HL-60/S4 (cell line): Measurements from ENCODE around the gene AQP3.
"Not testable (repeated sequence)": the region's sequence is repeated elsewhere in the genome, so short reads cannot be mapped to it uniquely, and the experiment has no call there.

Experiments used
- in situ Hi-C: fragments of 300-500 bp; cut with MboI; formaldehyde crosslinking; loops from 2 replicates; pipeline ENCODE4 v1.14.3; 2022; ENCODE audit warnings: low sequenced_read_pairs

AQP3 gene

DNA sequence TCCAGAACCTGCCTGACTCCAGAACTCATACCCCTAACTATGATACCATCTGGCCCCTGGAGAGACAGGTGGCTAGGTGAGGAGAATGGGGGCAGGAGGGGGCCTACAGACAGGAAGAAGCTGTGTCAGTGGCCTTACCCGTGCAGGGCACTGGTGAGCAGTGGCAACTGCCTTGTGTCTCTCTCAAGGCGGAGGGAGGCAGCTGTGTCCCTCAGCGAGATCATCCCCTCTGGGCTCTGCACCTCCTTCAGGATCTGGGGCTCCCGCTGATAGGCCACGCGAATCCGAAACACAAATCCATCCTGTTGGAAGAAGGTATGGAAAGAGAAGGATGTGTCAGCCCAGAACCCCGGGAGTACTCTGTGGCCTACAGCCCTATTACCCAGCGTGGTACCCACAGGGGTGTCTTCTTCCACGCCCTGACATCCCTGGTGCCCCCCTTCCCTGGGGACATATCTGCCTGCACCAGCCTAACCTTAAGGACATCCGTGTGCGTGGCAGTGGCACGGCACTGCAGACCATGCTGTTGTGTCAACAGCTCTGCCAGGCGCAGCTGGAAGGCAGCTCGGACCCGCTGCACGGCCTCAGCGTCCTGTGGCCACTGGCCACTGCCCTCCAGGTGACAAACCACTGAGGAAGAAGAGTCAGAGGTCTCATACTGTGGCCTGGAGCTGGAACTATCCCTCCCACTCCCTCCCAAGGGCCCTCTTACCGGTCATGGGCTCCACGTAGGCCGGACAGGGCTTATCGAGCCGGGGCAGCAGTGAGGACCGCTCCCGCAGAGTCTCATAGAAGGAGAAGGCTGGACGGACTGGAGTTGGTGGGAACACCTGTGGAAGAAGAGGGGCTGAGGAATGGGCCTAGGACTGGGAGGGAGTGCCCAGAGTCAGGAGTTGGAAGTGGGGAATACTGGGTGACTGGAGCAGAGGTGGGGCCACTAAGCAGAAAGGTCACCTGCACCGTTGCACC is 18.5 kb upstream of the AQP3 start:
- in situ Hi-C loops, result no loop called here

DNA sequence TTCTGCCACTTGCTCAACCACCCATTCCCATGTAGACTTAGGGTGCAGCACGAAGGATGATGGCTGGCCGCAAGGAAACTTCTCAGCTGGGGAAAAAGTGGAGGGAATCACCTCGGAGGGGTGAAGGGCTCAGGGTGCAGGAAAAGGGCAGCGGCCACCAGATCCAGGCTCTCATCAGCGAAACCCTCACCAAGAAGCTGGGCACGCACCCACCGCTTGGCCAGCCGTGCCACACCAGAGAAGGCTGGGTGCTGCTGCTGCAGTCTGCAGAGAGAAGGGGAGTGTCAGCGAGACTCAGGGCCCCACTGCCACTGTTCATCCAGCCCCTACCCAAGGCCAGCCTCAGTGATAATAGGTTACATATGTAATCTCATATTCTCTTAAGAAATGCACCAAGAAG is 17.7 kb upstream of the AQP3 start:
- in situ Hi-C loops, result no loop called here

DNA sequence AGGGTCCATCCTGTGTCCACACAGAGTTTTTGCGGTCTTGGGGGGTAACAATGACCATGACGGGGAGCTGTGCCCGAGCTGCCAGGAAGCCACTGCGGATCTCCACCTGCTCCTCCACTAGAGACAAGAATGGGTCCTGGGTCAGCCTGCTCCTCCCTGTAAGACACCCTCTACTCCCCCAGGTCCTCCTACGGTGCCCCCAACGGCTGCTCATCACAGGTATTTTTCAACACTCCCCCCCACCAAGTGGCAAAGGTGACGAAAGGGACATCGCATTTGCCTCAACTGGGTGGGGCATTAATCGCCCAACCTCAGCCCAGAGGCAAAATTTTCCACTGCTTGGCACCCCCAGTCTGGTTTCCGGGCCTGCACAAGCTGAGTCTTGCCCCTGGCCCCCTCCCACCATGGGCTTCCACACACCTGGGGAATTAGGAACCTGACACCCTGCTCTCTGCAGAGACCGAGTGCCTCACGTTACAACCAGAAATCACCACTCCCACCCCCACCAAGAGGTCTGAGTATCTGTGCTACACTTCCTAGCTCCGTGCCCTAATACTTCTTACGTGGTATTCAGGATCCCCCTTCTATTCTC is 16.7 kb upstream of the AQP3 start:
- in situ Hi-C loops, result no loop called here

DNA sequence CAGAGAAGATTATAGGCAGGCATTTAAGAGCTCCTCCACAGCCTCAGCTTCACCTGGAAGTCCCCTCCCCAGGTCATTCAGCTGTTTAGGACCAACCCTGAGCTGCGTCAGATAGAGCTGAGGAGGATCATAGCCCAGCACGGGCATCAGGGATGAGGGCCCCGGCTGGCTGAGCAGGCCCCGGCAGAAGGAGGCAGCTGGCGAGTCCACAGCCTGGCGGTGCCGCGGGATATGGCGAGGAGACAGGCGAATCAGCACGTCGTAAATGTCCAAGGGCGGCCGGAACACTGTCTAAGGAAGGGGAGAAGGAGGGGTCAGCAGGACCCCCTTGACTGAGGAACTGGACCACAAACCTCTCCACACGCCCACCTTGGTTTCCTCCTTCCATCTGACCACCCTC is 15.8 kb upstream of the AQP3 start:
- in situ Hi-C loops, result no loop called here

DNA sequence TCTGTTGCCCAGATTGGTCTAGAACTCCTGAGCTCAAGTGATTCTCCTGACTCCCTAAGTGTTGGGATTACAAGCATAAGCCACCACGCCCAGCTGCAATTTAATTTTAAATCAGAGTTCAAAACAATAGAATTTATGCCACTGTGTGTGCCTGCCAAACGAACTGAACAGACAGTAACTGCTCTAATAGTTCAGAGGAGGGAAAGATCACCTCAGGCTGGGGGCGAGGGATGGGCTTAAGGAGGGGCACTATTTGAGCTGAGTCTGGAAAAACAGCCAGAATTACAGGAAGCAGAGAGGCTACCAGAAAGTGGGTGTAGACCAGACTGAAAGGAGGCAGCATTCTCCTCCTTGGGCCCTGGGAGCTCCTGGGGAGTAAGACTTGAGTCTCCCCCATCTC is 14.1 kb upstream of the AQP3 start:
- in situ Hi-C loops, result no loop called here

DNA sequence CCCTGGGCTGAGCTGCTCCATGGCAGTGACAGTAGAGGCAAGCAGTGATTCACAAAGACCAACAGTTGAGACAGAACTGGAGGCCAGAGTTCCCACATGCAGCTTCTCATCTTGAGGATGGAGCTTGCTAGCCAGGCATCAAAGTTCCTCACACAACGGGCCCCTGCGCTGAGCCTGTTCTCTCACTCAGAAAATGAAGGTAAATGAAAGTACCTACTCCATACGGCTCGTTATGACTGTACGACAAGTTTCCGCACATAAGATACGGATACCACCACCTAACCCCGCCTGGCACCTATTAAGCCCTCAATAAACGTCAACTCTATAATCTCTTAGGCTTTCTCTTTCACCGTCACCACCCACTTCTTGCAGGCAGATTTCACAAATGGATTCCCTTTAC is 13.5 kb upstream of the AQP3 start:
- in situ Hi-C loops, result no loop called here

DNA sequence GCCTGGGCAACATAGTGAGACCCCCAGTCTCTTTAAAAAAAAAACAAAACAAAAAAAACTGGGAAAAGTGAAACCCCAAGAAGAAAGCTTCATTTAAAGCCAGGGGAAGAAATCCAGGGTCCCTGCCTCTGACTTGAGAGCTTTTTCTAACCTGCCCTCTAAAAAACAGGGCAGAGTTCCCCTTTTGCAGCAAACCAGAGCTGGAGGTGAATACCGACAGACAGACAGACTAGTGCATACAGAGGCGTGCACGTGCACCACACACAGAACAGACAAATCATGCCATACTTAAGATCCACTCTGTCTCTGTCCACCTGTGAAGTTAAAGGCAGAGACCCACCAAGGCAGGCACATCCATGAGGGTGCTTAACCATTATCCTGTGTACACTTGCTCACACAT is 11.7 kb upstream of the AQP3 start:
- in situ Hi-C loops, result no loop called here

DNA sequence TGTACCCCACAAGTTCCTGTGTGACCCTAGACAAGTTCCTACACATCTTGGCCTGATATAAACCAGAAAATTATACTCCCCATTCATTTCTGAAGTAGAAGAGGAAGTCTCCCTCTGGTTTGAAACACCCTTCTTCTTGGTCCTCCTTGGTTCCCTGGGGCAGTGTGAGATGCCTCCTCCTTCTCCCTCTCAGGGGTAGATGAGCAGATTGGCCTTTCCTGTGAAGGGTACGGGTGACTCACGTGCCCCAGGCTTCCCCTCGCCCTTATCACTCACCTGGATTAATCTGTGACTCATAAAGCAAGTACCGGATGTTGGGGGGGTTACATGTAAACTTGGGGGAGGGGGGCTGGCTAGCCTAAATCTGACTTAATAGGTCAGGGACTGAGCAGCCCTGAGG is 11.1 kb upstream of the AQP3 start:
- in situ Hi-C loops, result no loop called here

DNA sequence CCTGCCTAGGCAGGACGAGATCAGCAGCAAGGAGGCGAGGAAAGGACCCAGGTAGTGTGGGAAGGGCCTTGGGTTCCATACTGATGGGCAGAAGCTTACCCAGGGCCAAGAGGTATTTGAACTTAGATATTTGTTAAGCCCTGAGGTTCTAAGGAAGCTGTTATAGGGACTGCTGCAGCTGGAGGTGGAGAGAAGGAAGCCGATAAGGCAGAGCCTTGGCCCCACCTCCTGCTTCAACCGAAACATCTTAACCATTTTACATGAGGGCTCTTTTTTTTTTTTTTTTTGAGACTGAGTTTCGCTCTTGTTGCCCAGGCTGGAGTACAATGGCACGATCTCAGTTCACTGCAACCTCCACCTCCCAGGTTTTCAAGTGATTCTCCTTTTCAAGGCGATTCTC is 8.6 kb upstream of the AQP3 start:
- in situ Hi-C loops, result no loop called here

DNA sequence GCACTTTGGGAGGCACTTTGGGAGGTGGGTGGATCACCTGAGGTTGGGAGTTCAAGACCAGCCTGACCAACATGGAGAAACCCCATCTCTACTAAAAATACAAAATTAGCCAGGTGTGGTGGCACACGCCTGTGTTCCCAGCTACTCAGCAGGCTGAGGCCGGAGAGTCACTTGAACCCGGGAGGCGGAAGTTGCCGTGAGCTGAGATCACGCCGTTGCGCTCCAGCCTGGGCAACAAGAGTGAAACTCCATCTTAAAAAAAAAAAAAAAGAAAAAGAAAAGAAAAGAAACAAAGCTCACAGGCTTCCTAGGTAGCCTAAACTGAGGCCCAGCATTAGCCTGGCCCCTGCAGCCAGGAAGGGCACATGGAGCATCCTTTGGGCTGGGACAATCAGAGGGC is 8.1 kb upstream of the AQP3 start:
- in situ Hi-C loops, result not testable (repeated sequence)

DNA sequence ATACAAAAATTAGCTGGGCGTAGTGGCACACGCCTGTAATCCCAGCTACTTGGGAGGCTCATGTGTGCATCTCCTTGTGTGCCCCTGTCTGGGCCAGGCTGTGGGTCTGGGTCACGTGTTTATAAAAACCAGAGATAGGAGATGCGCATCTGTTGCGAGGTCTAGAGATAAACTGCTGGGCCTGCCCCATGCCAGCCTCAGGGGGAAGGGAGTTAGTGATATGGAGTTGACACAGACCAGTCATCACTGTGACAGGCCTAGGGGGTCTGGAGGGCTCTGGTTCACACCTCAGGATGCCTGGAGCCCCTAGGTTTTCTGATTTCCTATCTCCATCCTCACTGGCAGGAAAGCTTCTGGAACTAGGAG is 7.3 kb upstream of the AQP3 start:
- in situ Hi-C loops, result not testable (repeated sequence)

DNA sequence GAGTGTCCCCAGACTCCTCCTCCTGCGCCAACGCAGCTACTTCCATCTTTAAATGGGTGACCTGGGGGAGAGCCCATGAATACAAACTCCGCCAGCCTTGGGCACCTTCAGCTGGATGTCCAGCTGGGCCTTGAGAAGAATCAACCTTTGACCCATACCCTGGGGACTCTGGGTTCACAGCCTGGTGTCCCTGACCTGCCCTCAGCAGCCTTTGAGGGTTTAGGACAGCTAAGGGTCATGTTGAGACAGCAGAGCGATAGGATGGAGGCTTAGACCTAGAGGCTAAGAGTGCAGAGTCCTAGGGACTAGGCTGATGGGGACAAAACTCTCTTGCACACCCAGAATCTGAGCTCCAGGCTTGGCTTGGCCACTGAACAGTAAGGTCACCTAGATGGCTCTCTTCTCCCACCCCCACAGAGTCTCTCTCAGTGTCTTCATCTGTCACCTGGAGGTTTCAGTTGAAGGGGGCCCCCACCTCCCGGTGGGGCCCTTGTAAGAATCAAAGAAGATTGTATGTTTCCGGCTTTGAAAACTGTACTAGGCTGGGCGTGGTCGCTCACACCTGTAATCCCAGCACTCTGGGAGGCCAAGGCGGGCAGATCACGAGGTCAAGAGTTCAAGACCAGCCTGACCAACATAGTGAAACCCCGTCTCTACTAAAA is 6.7 kb upstream of the AQP3 start:
- in situ Hi-C loops, result no loop called here

DNA sequence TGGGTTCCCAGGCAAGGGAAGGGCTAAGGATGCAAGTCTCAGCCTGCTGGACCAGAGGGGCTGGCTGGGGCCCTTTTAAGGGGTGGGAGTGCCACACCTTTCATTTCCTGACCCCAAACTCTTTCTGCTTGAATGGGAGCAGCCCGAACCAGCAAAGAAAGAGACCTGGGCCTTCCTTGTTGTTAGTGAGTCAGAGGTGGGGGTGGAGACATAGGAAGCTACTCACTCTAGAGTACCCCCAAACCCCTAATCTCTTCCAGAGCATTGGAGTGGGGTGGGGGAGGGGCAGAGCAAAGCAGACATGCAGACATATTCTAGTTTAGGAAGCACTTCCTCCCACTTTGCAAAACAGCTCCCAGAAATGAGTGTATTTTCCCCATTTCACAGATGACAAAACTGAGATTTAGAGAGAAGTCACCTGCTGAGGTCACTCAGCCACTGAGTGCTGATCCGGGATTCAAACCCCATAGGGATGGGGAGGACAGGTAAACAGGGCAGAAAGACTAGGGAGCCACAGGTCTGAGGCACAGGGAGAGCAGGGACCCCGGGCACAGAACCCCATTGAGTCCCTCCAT is 6.0 kb upstream of the AQP3 start:
- in situ Hi-C loops, result no loop called here

DNA sequence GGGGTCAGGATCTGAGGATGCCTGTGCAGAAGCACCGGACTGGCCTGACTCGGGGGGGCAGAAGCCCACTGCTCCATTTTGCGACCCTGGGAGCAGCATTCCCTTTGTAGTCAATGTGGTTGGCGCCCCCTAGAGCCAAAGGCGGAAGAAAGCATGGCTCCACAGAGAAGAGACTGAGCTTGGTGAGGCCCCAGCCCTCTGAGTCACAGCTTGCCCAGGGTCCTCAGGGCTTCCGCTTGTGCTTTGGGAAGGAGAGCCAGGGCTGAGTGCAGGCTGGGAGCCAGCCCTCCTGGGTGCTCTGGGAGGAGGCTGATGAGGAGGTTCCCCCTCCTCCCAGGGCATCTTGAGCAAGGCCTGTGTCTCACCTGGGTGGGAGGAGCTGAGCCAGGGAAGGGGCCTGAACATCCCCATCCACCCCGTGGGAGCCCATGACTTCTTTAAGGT is 5.5 kb upstream of the AQP3 start:
- in situ Hi-C loops, result no loop called here

DNA sequence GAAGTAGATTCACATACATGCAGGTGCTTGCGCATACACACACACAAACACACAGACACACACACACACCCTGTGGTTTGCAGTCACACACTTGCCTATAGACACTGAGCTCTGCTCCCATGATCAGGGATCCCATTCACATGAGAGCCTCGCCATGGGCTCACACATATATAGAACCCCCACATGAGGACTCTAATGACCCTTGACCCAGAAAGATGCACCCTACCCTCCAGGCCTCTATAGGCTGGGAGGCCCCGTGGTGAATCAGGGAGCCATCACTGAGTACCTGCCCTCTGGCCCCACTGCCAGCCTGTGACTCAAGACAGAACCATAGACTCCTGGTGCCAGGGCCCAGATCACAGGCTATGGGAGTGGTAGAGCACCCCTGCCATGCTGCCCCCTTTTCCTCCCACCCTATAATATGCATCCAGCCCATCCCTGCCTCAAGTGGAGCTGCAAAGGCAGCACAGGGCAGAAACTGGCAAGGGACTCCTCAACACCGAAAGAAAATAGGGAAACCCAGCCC is 3.3 kb upstream of the AQP3 start:
- in situ Hi-C loops, result no loop called here

DNA sequence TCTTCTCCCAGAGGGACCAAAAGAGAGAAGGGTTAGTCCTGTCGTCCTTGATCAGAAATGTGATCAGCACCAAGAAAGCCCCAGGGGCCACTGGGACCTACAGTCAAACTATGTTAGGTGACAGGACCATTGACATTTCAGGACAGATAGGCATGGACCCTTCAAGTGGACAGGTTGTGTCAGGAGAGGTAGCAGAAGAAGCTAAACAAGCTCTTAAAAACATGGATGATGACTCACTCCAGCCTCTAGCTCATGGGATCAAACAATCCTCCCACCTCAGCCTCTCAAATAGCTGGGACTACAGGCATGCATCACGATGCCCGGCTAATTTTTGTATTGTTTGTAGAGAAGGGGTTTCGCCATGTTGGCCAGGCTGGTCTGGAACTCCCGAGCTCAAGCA is 2.3 kb upstream of the AQP3 start:
- in situ Hi-C loops, result no loop called here

DNA sequence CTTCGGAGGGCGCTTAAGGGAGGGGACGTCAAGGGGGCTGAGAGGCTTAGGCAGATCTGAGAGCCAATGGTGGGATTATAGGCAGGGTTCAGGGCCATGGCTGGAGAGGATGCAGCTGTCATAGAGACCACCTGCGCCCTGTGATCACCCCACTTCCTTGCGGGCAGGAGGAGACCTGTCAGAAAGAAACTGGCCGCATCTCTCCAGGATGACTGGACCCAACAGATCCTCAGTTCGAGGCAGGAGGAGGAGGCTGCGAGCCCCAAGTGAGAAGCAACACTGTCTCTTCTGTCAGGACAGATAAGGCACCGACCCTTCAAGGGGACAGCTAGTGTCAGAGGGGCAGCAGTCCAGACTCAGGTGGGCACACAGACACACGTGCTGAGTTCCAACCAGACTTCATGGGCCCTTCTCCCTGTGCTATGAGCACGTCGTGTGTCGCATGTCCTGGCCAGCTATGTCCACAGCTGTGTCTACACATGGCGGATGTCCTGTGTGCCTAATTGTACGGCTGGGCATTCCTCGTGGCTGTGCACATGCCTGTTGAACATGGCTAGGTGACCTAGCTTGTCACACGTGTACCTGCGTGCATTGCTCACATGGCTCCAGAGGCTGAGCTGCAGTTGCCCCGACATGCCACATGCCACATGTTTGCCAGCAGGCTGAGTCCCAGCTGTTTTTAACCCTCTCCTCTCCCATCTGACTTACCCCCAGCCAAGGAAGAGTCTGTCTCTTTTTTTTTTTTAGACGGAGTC is 583 bp upstream of the AQP3 start:
- in situ Hi-C loops, result no loop called here

DNA sequence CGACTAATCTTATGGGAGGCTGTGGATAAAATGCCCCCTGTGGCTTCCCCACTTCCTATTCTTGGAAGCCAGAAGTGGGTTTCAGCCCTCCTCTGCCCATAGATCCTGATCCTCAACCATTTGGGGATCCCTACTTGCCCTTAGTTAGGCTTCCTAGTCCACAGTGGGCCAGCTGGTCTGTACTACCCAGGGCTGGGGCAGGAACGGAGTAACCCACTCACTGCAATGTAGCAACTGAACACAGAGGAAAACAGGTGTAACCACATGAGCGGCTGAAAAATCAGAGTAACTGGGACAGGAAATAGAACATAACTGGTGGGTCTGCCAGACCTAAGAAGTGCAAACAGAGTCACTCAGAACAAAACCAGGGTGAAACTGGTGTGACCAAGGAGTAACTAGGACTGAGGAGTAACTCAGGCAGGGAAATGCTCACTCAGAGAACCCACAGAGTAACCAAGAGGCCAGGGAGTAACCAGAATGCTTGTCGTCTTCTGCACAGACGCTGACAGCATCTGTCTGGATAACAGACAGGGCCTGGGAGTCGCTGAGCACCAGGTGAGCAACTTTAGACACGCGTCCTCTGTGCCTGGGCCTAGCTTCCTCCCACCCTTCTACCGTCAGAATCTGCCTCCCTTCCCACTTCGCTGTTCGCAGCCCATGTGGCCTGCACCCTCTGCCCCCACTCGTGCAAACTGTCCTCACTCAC is 1.0 kb downstream of the AQP3 start:
- in situ Hi-C loops, result no loop called here

DNA sequence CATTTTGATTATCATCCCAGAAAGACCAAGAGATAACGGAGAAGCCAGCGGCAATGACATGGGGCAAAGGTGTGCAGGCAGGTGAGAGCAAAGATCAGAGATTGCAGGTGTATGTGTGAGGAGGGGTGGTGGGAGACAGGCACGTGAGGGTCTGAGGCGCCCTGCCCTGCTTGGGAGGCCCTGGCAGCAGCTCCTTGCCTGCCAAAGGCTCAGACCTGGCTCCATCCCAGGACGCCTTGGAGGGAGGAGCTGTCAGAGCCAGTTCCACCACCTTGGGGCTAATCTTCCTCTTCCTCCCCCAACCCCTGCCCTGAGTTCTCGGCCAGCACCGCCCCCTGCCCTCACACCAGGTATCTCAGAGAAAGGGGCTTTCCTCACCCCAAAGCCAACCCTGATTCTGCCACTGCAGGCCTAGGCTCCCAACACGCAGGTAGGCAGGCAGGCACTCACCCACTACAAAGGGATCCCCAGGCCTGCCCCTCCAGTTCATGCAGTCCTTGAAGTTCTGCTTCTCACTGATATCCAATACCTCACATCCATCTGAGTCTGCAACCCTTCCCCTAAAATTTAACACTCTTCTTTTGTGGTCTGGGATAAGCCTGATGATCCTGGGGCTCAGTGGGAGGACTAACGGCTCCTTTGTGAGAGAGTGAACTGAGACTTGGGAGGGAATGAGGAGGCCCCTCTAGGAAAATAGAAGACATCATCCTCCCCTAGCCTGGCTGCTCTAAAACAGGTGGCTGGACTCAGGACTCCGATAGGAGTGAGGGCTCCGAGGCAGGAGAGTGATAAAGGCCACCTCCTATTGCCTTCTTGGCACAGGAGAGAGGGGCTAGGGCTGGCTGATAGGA is 1.8 kb downstream of the AQP3 start:
- in situ Hi-C loops, result no loop called here
